HG02610 (cell line): ENCODE data around the gene NEGR1.
A peak's percentile ranks its signal among the peaks of the same experiment; 100 is the strongest.

Experiments
- ATAC-seq: cut with Tn5 transposase; IDR thresholded peaks from one replicate; pipeline ENCODE4 v1.9.1; 2021; ENCODE audit warnings: mild to moderate bottlenecking, moderate library complexity; ENCODE audit not compliant: unreplicated experiment

Gene NEGR1

GRCh38 chr1:72235062-72235461 lies 47.3 kb downstream of the NEGR1 start:
- no peak for ATAC-seq

GRCh38 chr1:72230746-72231145 lies 51.6 kb downstream of the NEGR1 start:
- ATAC-seq, result no peak

GRCh38 chr1:72229893-72230292 lies 52.4 kb downstream of the NEGR1 start:
- no peak for ATAC-seq

GRCh38 chr1:72227667-72228066 lies 54.7 kb downstream of the NEGR1 start:
- no peak for ATAC-seq

GRCh38 chr1:72224506-72224905 lies 57.8 kb downstream of the NEGR1 start:
- no peak for ATAC-seq

GRCh38 chr1:72221811-72222210 lies 60.5 kb downstream of the NEGR1 start:
- ATAC-seq, result no peak

- ATAC-seq, result no peak
Observed at GRCh38 chr1:72218141-72218739, 64.1 kb downstream of the NEGR1 start.

- ATAC-seq, result no peak
Observed at GRCh38 chr1:72207059-72207458, 75.3 kb downstream of the NEGR1 start.

- ATAC-seq, result no peak
Observed at GRCh38 chr1:72202761-72203160, 79.6 kb downstream of the NEGR1 start.

GRCh38 chr1:72197786-72198185 lies 84.6 kb downstream of the NEGR1 start:
- no peak for ATAC-seq

- ATAC-seq, result no peak
Observed at GRCh38 chr1:72186733-72187307, 95.5 kb downstream of the NEGR1 start.

GRCh38 chr1:72184099-72184701 lies 98.1 kb downstream of the NEGR1 start:
- no peak for ATAC-seq

- ATAC-seq, result peak; percentile 52
Observed at GRCh38 chr1:72182859-72183258, 99.5 kb downstream of the NEGR1 start.

- no peak for ATAC-seq
Observed at GRCh38 chr1:72178266-72178665, 104.1 kb downstream of the NEGR1 start.

- ATAC-seq, result no peak
Observed at GRCh38 chr1:72177711-72178110, 104.6 kb downstream of the NEGR1 start.

- ATAC-seq, result no peak
Observed at GRCh38 chr1:72170246-72170645, 112.1 kb downstream of the NEGR1 start.

- no peak for ATAC-seq
Observed at GRCh38 chr1:72166426-72166825, 115.9 kb downstream of the NEGR1 start.

GRCh38 chr1:72150508-72150907 lies 131.8 kb downstream of the NEGR1 start:
- no peak for ATAC-seq

GRCh38 chr1:72141875-72142274 lies 140.5 kb downstream of the NEGR1 start:
- ATAC-seq, result no peak

- no peak for ATAC-seq
Observed at GRCh38 chr1:72140222-72140621, 142.1 kb downstream of the NEGR1 start.

- no peak for ATAC-seq
Observed at GRCh38 chr1:72137656-72138055, 144.7 kb downstream of the NEGR1 start.

- ATAC-seq, result no peak
Observed at GRCh38 chr1:72129869-72130268, 152.5 kb downstream of the NEGR1 start.
